Osteocyte (in vitro differentiated cells): ENCODE data around the gene FIGLA. TPM values are rescaled to one million over a fixed set of nuclear protein-coding genes. Genes with fewer than 3 reads are reported as not detected.

Source experiments
- DNase-seq: peaks from one replicate; pipeline ENCODE4 v3.0.0; 2021; ENCODE audit warnings: mixed read lengths; ENCODE audit not compliant: unreplicated experiment; ENCODE audit errors: extremely low spot score
- H3K27ac Mint-ChIP-seq: one replicate; pipeline ENCODE4 v1.8.0; 2021; ENCODE audit warnings: mild to moderate bottlenecking, mixed read lengths; ENCODE audit not compliant: unreplicated experiment
- H3K27me3 Mint-ChIP-seq: one replicate; pipeline ENCODE4 v1.8.0; 2021; ENCODE audit warnings: mixed read lengths; ENCODE audit not compliant: unreplicated experiment
- H3K36me3 Mint-ChIP-seq: one replicate; pipeline ENCODE4 v1.8.0; 2021; ENCODE audit warnings: mixed read lengths; ENCODE audit not compliant: unreplicated experiment
- H3K4me1 Mint-ChIP-seq: one replicate; pipeline ENCODE4 v1.8.0; 2021; ENCODE audit warnings: mixed read lengths; ENCODE audit not compliant: unreplicated experiment
- H3K4me3 Mint-ChIP-seq: one replicate; pipeline ENCODE4 v1.8.0; 2021; ENCODE audit warnings: mild to moderate bottlenecking, moderate library complexity, mixed read lengths; ENCODE audit not compliant: unreplicated experiment
- H3K9me3 Mint-ChIP-seq: one replicate; pipeline ENCODE4 v1.8.0; 2021; ENCODE audit warnings: mixed read lengths; ENCODE audit not compliant: unreplicated experiment
- long read RNA-seq: library from polyadenylated mRNA; unstranded; transcript quantifications from one replicate; pipeline ENCODE4 v2.0.0, GENCODE V29; 2021
- total RNA-seq: library from RNA; stranded (reverse); gene quantifications from 2 replicates; pipeline ENCODE4 v1.2.1, GENCODE V29; 2021
- TF ChIP-seq, protein P1 (sequence below): fragments of 200-600 bp; sonication (generic); IDR thresholded peaks from 2 replicates; pipeline ENCODE4 v1.5.0; 2021; ENCODE audit warnings: antibody characterized with exemption, mild to moderate bottlenecking, moderate library complexity

FIGLA gene
- not detected in 2 replicates for total RNA-seq
- long read RNA-seq = 0 reads

DNA sequence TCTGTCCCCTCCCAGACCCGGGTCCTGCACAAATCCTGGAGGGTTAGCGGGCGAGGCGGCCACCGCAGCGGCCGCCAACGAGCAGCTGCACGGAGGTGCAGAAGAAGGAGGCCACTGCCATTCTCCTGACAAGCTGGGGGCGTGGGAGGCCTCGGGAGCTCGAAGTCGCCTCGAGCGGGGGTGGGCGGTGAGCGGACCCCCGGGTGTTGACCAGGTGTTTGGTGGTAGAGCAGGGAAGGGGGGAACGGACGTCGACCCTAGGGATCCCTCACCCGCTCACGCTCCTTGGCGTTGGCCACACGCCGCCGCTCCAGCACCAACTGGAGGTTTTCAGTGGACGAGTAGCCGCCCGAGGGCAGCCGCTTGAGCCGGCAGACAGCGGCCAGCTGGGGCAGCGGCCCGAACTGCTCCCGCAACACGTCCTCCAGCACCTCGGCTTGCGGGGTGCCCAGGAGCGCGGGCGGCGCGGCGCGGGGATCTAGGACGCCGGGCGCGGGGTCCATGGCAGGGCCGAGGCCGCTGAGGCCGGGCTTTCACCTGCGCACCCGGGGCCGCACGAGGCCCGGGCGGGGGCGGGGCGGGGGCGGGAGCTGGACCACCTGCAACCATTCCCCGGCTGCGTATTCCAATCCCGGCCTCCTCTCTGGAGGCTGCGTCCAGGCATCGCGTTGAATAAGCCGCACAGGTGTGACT, at the start of gene FIGLA:
FIGLA (minus strand) TSS at position 508 of the 693 bp plus-strand sequence; CDS start at position 503, 5 bp downstream.
- Mint-ChIP-seq H3K27me3 (peaks cover 79% of the 10 kb centered on the region), H3K9me3 (no peaks in the 10 kb centered on the region), H3K4me1 (peaks cover 12% of the 10 kb centered on the region), H3K36me3 (no peaks in the 10 kb centered on the region), H3K4me3 (peak within 1 kb of the TSS; percentile 66), H3K27ac (no peak within 1 kb of the TSS)
- no peak for DNase-seq
- TF ChIP-seq, protein P1, sequence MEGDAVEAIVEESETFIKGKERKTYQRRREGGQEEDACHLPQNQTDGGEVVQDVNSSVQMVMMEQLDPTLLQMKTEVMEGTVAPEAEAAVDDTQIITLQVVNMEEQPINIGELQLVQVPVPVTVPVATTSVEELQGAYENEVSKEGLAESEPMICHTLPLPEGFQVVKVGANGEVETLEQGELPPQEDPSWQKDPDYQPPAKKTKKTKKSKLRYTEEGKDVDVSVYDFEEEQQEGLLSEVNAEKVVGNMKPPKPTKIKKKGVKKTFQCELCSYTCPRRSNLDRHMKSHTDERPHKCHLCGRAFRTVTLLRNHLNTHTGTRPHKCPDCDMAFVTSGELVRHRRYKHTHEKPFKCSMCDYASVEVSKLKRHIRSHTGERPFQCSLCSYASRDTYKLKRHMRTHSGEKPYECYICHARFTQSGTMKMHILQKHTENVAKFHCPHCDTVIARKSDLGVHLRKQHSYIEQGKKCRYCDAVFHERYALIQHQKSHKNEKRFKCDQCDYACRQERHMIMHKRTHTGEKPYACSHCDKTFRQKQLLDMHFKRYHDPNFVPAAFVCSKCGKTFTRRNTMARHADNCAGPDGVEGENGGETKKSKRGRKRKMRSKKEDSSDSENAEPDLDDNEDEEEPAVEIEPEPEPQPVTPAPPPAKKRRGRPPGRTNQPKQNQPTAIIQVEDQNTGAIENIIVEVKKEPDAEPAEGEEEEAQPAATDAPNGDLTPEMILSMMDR = no peak

- H3K36me3 Mint-ChIP-seq = no peaks in the 10 kb centered on the region
- H3K4me3 Mint-ChIP-seq = no peak overlapping the region
Measured at GRCh38 chr2:70837980-70838925, 47.8 kb upstream of the FIGLA start.

DNA sequence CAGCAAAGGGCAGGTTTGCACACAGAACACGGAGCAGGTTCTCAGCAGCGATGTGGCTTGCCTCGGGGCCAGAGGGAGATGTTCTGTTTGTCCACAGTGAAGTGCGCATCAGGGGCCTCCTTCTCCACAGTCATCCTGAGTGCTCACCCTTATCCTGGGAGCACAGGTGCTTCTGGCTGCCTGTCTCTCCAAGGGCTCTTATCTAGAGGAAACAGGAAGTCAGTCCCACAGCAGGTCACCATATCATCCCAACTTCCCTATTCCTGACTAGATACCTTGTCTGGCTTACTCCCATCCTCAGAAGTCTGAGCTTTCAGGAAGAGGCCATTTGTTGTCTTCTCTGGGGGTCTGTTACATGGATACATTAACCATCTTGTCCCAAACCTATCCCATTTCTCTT, 45.2 kb upstream of the FIGLA start, which contains the start of gene CD207:
CD207 (minus strand) TSS at position 174 of the 400 bp plus-strand sequence; CDS start at position 134, 40 bp downstream.
- no peaks in the 10 kb centered on the region for H3K36me3 Mint-ChIP-seq
- peaks cover 11% of the 10 kb centered on the region for H3K27me3 Mint-ChIP-seq
- no peak for DNase-seq
- TF ChIP-seq, protein P1 = no peak
- H3K4me3 Mint-ChIP-seq = no peak within 1 kb of the TSS
- H3K9me3 Mint-ChIP-seq = no peaks in the 10 kb centered on the region
- H3K27ac Mint-ChIP-seq = no peak within 1 kb of the TSS
- no peaks in the 10 kb centered on the region for H3K4me1 Mint-ChIP-seq

More at GRCh38 chr2:70837980-70838925, 47.8 kb upstream of the FIGLA start:
- no peaks in the 10 kb centered on the region for H3K9me3 Mint-ChIP-seq
- peaks cover 24% of the 10 kb centered on the region for H3K27me3 Mint-ChIP-seq
- no peak for DNase-seq
- H3K27ac Mint-ChIP-seq = no peak overlapping the region
- TF ChIP-seq, protein P1 = no peak
- no peaks in the 10 kb centered on the region for H3K4me1 Mint-ChIP-seq

GRCh38 chr2:70834881-70835280, 44.4 kb upstream of the FIGLA start:
- DNase-seq = no peak
- Mint-ChIP-seq H3K4me3 (no peak overlapping the region), H3K36me3 (no peaks in the 10 kb centered on the region), H3K27me3 (peaks cover 12% of the 10 kb centered on the region), H3K27ac (no peak overlapping the region), H3K9me3 (no peaks in the 10 kb centered on the region), H3K4me1 (no peaks in the 10 kb centered on the region)
- TF ChIP-seq, protein P1 = no peak

GRCh38 chr2:70834106-70834505, 43.7 kb upstream of the FIGLA start:
- no peak for DNase-seq
- Mint-ChIP-seq H3K4me3 (no peak overlapping the region), H3K36me3 (no peaks in the 10 kb centered on the region), H3K4me1 (no peaks in the 10 kb centered on the region), H3K27ac (no peak overlapping the region), H3K27me3 (peaks cover 11% of the 10 kb centered on the region), H3K9me3 (no peaks in the 10 kb centered on the region)
- TF ChIP-seq, protein P1 = no peak
